CD14-positive monocyte (primary cell): ENCODE measurements around the gene MAST4. TPM values are rescaled to one million over a fixed set of nuclear protein-coding genes. Genes with fewer than 3 reads are reported as not detected.

Experiments
- DNase-seq, 3 donors: peaks; one replicate each; pipeline ENCODE4 v3.0.0-alpha.2; 2011 to 2022
- H2AFZ ChIP-seq: 2 replicates; pipeline ENCODE4 v1.6.0; 2012; ENCODE audit warnings: mild to moderate bottlenecking, low read depth, low read length, inconsistent platforms; ENCODE audit not compliant: insufficient read depth, poor library complexity, severe bottlenecking
- H3K27ac ChIP-seq, 2 donors: 1 replicate in 1 of 2; 2 replicates in 1 of 2; pipeline ENCODE4 v1.5.1; 2012 to 2013; ENCODE audit warnings: low read length in 2 of 2, control low read depth in 1 of 2, inconsistent platforms in 1 of 2, low read depth in 1 of 2, mild to moderate bottlenecking in 1 of 2
- H3K27me3 ChIP-seq, 2 donors: one replicate each; pipeline versions ENCODE4 v1.6.0 to v1.6.1; 2011 to 2013; ENCODE audit warnings: low read length in 2 of 2; ENCODE audit not compliant: control insufficient read depth in 2 of 2, insufficient read depth in 2 of 2
- H3K36me3 ChIP-seq, 2 donors: replicated peaks in 1 of 2; 1 replicate in 1 of 2; 2 replicates in 1 of 2; pipeline versions ENCODE4 v1.5.1 to v1.6.1; 2012 to 2013; ENCODE audit warnings: low read length in 2 of 2, control low read depth in 1 of 2, inconsistent platforms in 1 of 2, mild to moderate bottlenecking in 1 of 2; ENCODE audit not compliant: insufficient read depth in 2 of 2, control insufficient read depth in 1 of 2
- H3K4me1 ChIP-seq, 2 donors: 1 replicate in 1 of 2; 2 replicates in 1 of 2; pipeline versions ENCODE4 v1.5.1 to v1.6.1; 2012 to 2013; ENCODE audit warnings: low read length in 2 of 2, control low read depth in 1 of 2, inconsistent platforms in 1 of 2, mild to moderate bottlenecking in 1 of 2, moderate library complexity in 1 of 2; ENCODE audit not compliant: insufficient read depth in 2 of 2, control insufficient read depth in 1 of 2
- H3K4me2 ChIP-seq: replicated peaks from 2 replicates; pipeline ENCODE3; 2012; ENCODE audit warnings: low read length, moderate library complexity, mild to moderate bottlenecking; ENCODE audit not compliant: poor library complexity, severe bottlenecking; ENCODE audit errors: extremely low read depth
- H3K4me3 ChIP-seq, 3 experiments: fragments of 200-600 bp in 1 of 3; sonication (generic) in 1 of 3; replicated peaks in 1 of 3; 1 replicate in 2 of 3; 2 replicates in 1 of 3; pipeline ENCODE4 v1.5.1; 2011 to 2013; ENCODE audit warnings: low read length in 3 of 3, mild to moderate bottlenecking in 3 of 3, control low read depth in 2 of 3, low read depth in 2 of 3, inconsistent platforms in 1 of 3, moderate library complexity in 1 of 3
- H3K79me2 ChIP-seq: 2 replicates; pipeline ENCODE4 v1.6.0; 2012; ENCODE audit warnings: mild to moderate bottlenecking, control low read depth, inconsistent platforms, low read length, moderate library complexity; ENCODE audit not compliant: insufficient read depth
- H3K9ac ChIP-seq: 2 replicates; pipeline ENCODE4 v1.6.0; 2017; ENCODE audit warnings: low read length, mild to moderate bottlenecking; ENCODE audit not compliant: insufficient read depth, poor library complexity, severe bottlenecking
- H3K9me3 ChIP-seq, 2 donors: replicated peaks in 1 of 2; 1 replicate in 1 of 2; 2 replicates in 1 of 2; pipeline versions ENCODE4 v1.5.1 to v1.6.1; 2012 to 2013; ENCODE audit warnings: low read length in 2 of 2, control low read depth in 1 of 2; ENCODE audit not compliant: control insufficient read depth in 1 of 2, insufficient read depth in 1 of 2
- H4K20me1 ChIP-seq: 2 replicates; pipeline ENCODE4 v1.6.0; 2012; ENCODE audit warnings: mild to moderate bottlenecking, low read length, control low read depth, moderate library complexity; ENCODE audit not compliant: insufficient read depth
- H3K27ac Mint-ChIP-seq, 7 donors: one replicate each; pipeline ENCODE4 v1.8.0; 2020; ENCODE audit warnings: mild to moderate bottlenecking in 7 of 7, mixed read lengths in 7 of 7, moderate library complexity in 6 of 7, inconsistent platforms in 2 of 7
- H3K27me3 Mint-ChIP-seq, 3 donors: one replicate each; pipeline ENCODE4 v1.8.0; 2021 to 2022; ENCODE audit warnings: low read depth in 3 of 3, mild to moderate bottlenecking in 3 of 3, mixed read lengths in 3 of 3, moderate library complexity in 3 of 3, inconsistent platforms in 1 of 3
- H3K36me3 Mint-ChIP-seq, 2 donors: one replicate each; pipeline ENCODE4 v1.8.0; 2020; ENCODE audit warnings: mixed read lengths in 2 of 2, inconsistent platforms in 1 of 2, mild to moderate bottlenecking in 1 of 2
- H3K4me1 Mint-ChIP-seq: one replicate; pipeline ENCODE4 v1.8.0; 2020; ENCODE audit warnings: mild to moderate bottlenecking, mixed read lengths
- H3K4me3 Mint-ChIP-seq, 2 donors: one replicate each; pipeline ENCODE4 v1.8.0; 2020; ENCODE audit warnings: mild to moderate bottlenecking in 2 of 2, mixed read lengths in 2 of 2, moderate library complexity in 1 of 2
- H3K9me3 Mint-ChIP-seq, 7 donors: one replicate each; pipeline ENCODE4 v1.8.0; 2020 to 2022; ENCODE audit warnings: mixed read lengths in 7 of 7, mild to moderate bottlenecking in 6 of 7, moderate library complexity in 6 of 7, inconsistent platforms in 2 of 7
- CTCF ChIP-seq: fragments of 200-600 bp; IDR thresholded peaks from one replicate; pipeline ENCODE4 v1.8.0; 2022; ENCODE audit warnings: antibody characterized with exemption, mild to moderate bottlenecking
- WGBS: methylation state at CpG from one replicate; pipeline ENCODE4 v1.1.5; 2013; ENCODE audit warnings: missing lambda C conversion rate; ENCODE audit not compliant: insufficient coverage; 5-methylcytosine and 5-hydroxymethylcytosine counted together
- intact Hi-C, 2 donors: fragments of 100-400 bp; cut with micrococcal nuclease; formaldehyde crosslinking; loops; one replicate each; pipeline versions ENCODE4 v1.15.0 to v1.15.1; 2023
- polyA plus RNA-seq, 3 donors: library from polyadenylated mRNA; depleted of rRNA in 1 of 3; unstranded in 2 of 3; stranded (reverse) in 1 of 3; fragments of 300-500 nt in 2 of 3; fragments of >200 nt in 1 of 3; fragmentation: Illumina TruSeq in 2 of 3; gene quantifications; 1 replicate in 2 of 3; 2 replicates in 1 of 3; pipeline ENCODE4 v1.2.3, GENCODE V29; 2012 to 2021

Gene MAST4
- polyA plus RNA-seq, 3 donors = 0.03 to 0.24 TPM; not detected in 1

DNA sequence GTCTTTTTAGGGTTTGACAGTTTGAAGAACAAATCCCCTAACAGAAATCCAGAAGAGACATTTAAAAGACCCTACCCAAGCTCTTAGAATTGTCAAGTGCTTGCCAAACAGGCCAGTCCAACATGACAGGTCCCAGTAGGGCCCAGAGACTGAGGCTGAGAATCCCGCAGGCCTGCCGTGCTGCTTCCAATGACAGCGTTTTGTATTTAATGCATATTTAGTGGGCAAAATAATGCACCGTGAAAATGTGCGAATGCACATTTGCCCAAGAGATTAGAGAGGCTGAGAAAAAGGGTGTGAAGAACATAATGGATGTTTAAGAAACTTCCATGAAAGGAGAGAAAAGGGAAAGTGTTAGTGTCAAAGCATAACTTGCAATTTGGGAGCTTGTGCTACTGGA, 542.8 kb downstream of the MAST4 start:
- Histone ChIP-seq H3K9ac (no peak overlapping the region), H3K4me3 (no peak overlapping the region), H3K27ac (no peak overlapping the region), H3K4me2 (no peak overlapping the region), H3K4me1 (no peaks in the 10 kb centered on the region), H3K79me2 (no peaks in the 10 kb centered on the region), H3K27me3 (no peaks in the 10 kb centered on the region), H2AFZ (no peak overlapping the region), H4K20me1 (no peaks in the 10 kb centered on the region), H3K36me3 (no peaks in the 10 kb centered on the region), H3K9me3 (no peaks in the 10 kb centered on the region)
- Mint-ChIP-seq H3K27me3 (peaks cover 0 to 2% (median 0%) of the 10 kb centered on the region in 3 donors), H3K9me3 (peaks cover 0 to 3% (median 0%) of the 10 kb centered on the region in 7 donors), H3K4me1 (no peaks in the 10 kb centered on the region), H3K4me3 (no peak overlapping the region), H3K27ac (no peak overlapping the region), H3K36me3 (no peaks in the 10 kb centered on the region)
- TF ChIP-seq CTCF = no peak
- 98% methylated on average over 5 of the region's 5 CpGs for WGBS
- intact Hi-C loops = no loop called here
- no peak for DNase-seq

GRCh38 chr5:67140413-67140812, 544.2 kb downstream of the MAST4 start:
- no peak for DNase-seq
- H3K36me3 Mint-ChIP-seq = no peaks in the 10 kb centered on the region
- H3K4me1 Mint-ChIP-seq = no peaks in the 10 kb centered on the region
- H3K9me3 Mint-ChIP-seq = peaks cover 0 to 3% (median 0%) of the 10 kb centered on the region in 7 donors
- no peak overlapping the region for H2AFZ ChIP-seq
- intact Hi-C loops = no loop called here
- no peak overlapping the region for H3K27ac ChIP-seq
- H4K20me1 ChIP-seq = no peaks in the 10 kb centered on the region
- no peaks in the 10 kb centered on the region for H3K79me2 ChIP-seq
- no peaks in the 10 kb centered on the region for H3K27me3 ChIP-seq
- no peak overlapping the region for H3K4me2 ChIP-seq
- peak overlapping the region in 1 of 7 donors; percentile 76 for H3K27ac Mint-ChIP-seq
- TF ChIP-seq CTCF = no peak
- peaks cover 0 to 2% (median 0%) of the 10 kb centered on the region in 3 donors for H3K27me3 Mint-ChIP-seq
- H3K36me3 ChIP-seq = no peaks in the 10 kb centered on the region
- WGBS = 100% methylated on average over 2 of the region's 4 CpGs
- H3K9ac ChIP-seq = no peak overlapping the region
- no peaks in the 10 kb centered on the region for H3K9me3 ChIP-seq
- H3K4me1 ChIP-seq = no peaks in the 10 kb centered on the region
- H3K4me3 ChIP-seq = no peak overlapping the region
- no peak overlapping the region for H3K4me3 Mint-ChIP-seq
